GM18951 (cell line): Measurements from ENCODE around the gene SH3BP4.
"Not testable (repeated sequence)": the region's sequence is repeated elsewhere in the genome, so short reads cannot be mapped to it uniquely, and the experiment has no call there.

Experiments
- POLR2A ChIP-seq: IDR thresholded peaks from 4 replicates; pipeline ENCODE4 v1.6.1; 2011; ENCODE audit warnings: mild to moderate bottlenecking; ENCODE audit not compliant: insufficient read length, insufficient read depth; ENCODE audit errors: extremely low read depth
- in situ Hi-C: fragments of 300-500 bp; cut with MboI; formaldehyde crosslinking; loops from one replicate; pipeline ENCODE4 v1.12.0; 2022; ENCODE audit warnings: low sequenced_read_pairs, mixed read lengths, inconsistent platforms; ENCODE audit not compliant: unreplicated experiment

SH3BP4 gene

DNA sequence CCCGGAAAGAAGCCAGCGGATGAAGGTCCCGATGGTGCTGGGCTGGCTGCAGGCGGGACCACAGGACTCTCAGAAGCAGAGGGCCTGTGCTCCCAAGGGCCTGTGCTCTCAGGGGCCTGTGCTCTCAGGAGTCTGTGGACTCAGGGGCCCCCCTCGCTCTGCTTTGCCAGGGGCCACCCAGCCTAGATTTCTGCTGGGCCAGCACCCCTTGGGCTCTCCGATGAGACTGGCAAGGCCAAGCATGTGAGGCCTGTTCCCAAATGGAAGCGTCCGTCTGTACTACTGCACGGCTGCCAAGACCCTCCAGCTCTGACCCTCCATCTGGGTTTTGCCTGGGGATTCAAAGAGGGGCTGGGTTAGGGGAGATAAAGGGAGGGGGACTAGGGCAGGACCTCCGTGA lies 54.6 kb downstream of the SH3BP4 start:
- no peak for TF ChIP-seq POLR2A
- in situ Hi-C loops: no loop called here

DNA sequence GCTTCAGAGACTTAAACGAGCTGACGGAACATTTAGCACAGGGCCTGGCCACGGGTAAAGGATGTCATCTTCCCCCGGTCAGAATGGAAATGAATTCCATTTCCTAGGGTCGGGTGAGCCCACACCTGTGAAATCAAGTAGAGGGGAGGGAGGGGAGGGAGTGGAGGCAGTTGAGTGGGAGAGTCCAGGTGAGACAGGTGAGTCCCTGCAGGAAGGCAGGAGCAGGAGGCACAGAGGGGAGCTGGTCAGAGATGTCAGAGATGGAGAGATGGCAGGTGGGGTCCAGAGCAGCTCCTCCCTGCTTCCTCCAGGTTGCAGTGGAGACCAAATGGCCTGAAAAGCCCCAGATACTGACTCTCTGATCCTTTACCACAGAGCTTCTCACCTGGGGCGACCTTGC lies 55.2 kb downstream of the SH3BP4 start:
- in situ Hi-C loops: no loop called here
- TF ChIP-seq POLR2A: no peak

DNA sequence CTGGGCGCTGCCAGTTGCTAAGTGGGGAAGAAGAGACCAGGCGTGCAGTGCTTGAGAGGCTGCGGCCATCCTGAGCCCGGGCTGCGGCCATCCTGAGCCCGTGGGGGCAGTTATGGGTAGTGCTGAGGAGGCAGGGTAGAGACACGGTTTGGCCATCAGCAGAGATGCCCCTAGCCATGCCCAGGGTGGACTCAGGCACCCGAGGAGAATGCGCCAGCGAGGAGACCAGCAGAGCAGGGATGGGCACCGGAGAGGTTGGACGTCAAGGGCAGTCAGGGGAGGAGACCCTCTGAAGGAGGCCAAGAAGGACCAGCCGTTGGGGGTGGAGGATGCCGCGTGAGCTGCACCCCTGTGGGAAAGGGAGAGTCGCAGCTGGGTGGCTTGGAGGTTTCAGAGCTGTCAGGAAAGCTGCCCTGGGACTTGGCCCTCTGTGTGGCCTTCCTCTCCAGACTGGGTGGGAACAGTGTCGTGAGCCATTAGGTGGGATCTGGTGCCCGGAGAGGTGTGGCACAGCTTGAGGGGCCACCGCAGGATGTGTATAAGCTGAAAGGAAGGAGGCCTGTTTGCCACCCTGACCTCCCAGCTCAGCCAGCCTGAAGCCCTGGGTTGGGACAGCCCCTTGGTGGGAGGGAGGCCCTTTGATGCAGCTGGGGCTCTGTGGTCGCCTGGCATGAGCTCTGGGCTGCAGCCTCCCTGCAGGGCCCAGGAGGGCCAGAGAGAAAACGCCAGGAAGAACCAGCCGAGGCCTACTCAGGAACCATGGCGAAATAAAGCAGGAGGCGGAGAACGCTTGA lies 56.0 kb downstream of the SH3BP4 start:
- TF ChIP-seq POLR2A: no peak
- in situ Hi-C loops: no loop called here

DNA sequence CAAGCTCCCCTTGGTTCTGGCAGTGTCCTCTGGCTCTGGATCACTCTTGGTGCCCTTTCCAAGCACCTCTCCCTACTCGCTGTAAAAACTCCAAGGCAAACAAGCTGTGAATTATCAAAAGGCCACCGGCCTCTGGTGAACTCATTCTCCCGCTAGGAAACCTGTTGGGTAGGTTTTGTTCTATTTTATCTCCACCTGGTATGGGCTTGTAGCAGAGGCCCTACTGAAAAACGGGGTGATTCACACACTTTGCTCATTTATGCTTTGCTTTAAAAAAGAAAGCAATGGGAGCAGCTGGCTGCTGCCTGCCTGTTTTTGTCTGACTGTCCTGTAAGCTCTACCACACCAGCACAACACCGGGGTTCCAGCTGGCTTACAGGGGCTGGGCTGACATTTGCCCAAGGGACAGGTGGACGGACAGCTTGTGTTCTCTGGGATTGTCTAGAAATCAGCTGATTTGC lies 56.8 kb downstream of the SH3BP4 start:
- TF ChIP-seq POLR2A: no peak
- in situ Hi-C loops: no loop called here

DNA sequence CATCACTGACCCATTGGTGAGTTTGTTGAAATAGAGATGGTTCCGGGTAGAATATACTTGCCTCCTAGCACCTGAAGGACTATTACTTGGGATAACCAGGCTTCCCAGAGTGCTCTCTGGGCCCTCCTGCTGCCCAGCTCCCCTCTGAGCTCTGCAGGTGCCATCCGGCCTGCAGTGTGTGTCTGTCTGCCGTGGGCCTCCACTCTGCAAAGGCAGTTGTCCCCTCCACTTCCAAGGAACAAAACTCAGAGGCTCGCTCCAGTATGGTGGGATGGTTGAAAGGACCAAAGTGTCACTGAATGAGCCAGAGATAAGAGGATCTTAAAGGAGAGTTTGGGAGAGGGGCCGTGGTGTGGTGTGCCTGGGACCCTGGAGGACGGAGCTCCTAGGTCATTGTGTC lies 57.3 kb downstream of the SH3BP4 start:
- TF ChIP-seq POLR2A: no peak

DNA sequence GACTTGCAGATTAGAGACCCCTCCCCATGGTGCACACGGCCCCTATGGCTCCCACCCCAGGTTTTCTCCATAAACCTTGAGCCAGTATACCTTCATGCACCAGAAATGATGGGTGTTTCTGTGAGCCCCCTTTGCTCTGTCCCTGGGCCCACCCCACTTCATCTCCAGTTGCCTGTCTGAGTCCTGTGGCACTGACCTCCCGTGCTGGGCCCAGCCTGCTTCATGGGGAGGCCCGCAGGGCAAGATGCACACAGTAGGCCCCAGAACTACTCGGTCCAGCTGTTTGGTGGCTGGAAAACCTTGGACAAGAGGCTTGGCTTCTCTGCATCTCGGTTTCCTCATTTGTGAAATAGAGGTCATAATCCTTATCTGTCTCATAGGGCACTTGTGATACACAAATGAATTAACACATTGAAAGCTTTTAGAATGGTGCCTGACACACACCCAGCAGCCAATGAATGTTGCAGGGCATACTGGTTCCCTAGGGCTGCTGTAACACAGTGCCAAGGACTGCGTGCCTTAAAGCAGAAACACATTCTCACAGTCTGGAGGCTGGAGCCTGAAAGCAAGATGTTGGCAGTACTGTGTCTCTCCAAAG lies 58.4 kb downstream of the SH3BP4 start:
- TF ChIP-seq POLR2A: no peak
- in situ Hi-C loops: no loop called here

More for the DNA sequence above, 57.3 kb downstream of the SH3BP4 start:
- in situ Hi-C loops: no loop called here

DNA sequence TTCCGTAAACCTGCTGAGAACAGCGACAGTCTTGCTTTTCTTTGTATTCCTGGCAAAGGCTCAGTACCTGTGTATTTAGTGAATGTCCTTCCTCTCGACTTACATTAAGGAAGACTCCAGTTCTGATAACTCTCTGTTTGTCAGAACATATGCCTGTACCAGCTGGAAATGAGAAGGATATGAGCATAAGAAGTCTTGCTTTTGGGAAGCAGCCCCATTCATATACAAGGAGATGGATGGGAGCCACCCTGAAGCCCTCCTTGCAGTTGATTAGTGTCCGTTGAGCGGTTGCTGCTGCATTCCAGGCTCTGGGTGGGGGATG lies 59.8 kb downstream of the SH3BP4 start:
- TF ChIP-seq POLR2A: no peak
- in situ Hi-C loops: no loop called here

DNA sequence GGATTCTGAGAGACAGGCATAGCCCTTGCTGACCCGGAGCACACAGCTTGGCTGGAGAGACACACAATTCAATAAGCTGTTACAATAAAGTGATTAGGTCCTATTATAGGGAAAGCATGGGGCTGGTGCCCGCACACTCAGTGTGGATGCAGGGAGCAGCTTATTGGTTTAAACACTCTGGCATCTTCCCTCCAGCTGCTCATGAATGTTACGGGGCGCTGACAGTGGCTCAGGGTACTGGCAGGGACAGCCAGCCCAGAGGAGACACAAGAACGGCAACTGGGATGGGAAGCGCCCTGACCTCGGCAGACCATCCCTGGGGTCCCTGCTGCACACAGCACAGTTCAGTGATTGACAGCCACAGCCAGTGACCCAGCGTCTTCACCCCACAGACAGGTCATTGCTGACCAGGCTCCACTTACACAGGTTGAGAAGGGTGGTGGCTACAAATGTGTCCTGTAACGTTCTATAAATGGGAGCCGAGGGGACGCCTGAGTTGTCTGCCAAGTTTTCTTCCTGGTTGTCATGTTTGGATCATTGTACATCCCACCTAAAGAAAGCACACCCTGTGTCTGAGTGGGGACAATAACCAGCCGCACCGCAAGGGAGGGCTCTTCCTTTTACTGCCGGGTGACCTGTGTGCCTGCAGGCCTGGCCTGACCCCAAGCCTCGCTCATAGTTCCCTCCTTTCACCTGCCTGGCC lies 60.3 kb downstream of the SH3BP4 start:
- TF ChIP-seq POLR2A: no peak
- in situ Hi-C loops: no loop called here

DNA sequence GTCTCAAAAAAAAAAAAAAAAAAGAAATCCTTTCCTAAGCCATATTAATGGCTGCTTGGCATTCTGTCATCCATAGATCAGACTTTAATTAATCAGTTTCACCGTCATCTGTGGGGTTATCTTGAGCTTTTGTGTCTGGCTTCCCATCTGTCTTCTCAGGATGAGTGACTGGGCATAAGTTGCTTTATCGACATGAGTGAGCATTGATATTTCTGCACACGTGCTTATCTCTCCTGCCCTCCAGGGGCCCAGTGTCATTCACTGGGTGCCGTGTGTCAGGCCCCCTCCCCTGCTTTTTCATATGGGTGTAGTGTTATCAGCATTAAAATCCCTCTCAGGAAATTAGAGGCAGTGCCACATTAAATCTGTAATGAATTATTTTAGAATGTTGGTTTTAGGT lies 65.6 kb downstream of the SH3BP4 start:
- in situ Hi-C loops: no loop called here
- TF ChIP-seq POLR2A: no peak

DNA sequence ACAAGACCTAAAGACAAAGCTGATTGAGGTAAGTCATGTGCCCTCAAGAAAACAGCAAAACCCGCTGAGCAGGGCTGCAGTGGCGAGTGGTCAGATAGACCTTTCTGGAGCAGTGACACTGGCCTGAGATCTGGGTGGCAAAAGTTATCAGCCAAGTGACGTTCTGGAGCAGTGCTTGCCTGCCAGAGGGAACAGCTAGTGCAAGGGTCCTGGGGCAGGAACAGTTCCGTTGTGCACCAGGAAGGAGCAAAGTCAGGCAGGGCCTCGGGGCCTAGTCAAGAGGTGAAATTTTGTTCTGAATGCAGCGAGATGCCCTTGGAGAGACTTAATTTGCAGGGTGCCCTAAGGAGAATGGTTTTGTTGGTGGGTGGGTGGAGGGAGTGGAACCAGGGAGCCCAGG lies 67.0 kb downstream of the SH3BP4 start:
- no peak for TF ChIP-seq POLR2A
- in situ Hi-C loops: no loop called here

DNA sequence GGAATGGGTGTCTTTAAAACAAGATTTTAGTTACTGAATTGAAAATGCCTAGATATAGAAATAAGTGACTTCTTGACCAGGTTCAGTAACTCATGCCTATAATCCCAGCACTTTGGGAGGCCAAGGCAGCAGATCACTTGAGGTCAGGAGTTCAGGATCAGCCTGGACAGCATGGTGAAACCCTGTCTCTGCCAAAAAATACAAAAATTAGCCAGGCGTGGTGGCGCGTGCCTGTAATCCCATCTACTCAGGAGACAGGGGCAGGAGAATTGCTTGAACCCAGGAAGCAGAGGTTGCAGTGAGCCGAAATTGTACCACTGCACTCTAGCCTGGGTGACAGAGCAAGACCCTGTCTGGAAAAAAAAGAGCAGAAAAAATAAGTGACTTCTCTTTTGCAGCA lies 68.3 kb downstream of the SH3BP4 start:
- in situ Hi-C loops: not testable (repeated sequence)

DNA sequence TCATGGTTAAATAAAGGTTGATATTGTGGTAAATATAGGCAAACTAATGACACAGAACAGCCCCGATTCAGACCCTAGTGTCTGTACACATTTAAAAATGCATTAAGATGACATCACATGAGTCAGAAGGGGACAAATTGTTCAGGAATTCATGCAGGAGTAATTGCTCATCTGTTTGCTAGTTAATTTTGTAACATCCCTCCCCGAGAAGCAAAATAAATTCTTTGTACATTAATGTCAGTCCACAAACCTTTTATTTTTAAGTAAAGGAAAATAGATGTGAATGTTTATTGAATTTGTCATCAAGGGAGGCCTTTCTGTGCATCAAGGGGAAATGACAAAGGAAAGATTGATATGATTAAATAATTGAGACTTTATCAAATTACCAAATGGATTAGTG lies 69.9 kb downstream of the SH3BP4 start:
- in situ Hi-C loops: no loop called here
- no peak for TF ChIP-seq POLR2A

DNA sequence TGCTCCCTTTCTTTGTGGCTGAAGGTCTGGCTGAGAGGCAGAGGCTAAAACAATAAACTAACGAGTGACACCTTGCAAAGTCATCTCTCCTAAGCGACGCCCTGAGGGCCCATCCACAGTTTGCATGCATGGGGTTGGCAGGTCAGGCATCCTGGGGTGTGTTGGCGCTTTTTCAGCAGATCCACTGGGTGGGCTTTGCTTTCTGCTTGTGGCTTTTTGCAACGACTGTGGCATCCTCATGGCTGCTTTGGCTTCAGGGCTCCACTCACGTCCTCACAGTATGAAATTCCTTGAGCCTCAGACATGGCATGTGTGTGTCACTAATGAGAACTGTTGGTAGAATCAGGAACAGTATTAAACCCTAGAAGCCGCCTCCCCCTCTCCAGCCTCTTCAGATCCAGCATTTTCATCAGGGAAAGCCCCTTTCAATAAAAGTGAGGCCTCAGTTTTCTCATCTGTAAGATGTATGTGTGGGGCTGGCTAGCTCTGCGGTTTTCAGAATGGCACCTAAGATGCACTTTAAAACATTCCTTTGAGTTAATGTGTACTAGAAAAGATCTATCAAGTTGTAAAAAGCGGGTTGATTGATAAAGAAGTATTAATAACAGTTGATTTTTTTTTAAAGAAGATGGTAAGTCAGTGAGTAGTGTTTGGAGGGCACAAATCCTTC lies 72.5 kb downstream of the SH3BP4 start:
- in situ Hi-C loops: no loop called here

More for the DNA sequence above, 72.5 kb downstream of the SH3BP4 start:
- no peak for TF ChIP-seq POLR2A
